ENCODE results near the gene CTU2. TPM values are rescaled to one million over a fixed set of nuclear protein-coding genes. Genes with fewer than 3 reads are reported as not detected.
A peak's percentile ranks its signal among the peaks of the same experiment; 100 is the strongest.

CTU2 gene
- total and polyA plus RNA-seq, 2 of the 4 experiments (the other 2 are of a cell fraction): 12.9 to 18.4 TPM

DNA sequence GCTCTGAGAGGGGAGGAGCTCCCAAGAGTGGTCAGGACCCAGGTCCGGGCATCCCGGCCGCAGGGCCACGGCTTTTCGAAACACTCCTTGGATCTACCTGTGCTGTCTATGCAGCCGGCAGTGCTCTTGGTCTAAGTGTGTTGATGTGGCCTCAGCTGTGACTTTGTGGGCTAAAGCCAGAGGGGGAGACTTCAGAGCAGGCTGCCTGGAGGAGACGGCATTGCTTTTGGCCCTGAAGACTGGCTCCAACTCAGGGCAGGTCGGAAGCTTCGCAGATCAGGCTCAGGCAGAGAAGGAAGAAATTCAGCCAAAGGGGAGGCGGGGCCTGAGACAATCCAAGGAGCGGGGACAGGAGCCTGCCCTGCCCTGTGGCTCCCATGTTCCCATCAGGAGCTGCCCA lies 47.3 kb downstream of the CTU2 start:
- Histone ChIP-seq H2BK5ac (ENCODE audit: low read depth, low read length, poor library complexity, severe bottlenecking) (peak overlapping the region; percentile 12), H4K91ac (ENCODE audit: insufficient read depth, low read depth, low read length) (no peak overlapping the region), H2BK120ac (ENCODE audit: low read depth, low read length) (no peak overlapping the region), H4K20me1 (ENCODE audit: insufficient read depth, low read length) (peaks cover 84% of the 10 kb centered on the region), H3K14ac (replicated peaks; ENCODE audit: low read depth, low read length) (no peak overlapping the region), H2BK15ac (ENCODE audit: low read depth, low read length) (no peak overlapping the region), H3K4me2 (ENCODE audit: low read depth, low read length) (no peak overlapping the region), H2AK5ac (ENCODE audit: low read depth, low read length) (peak overlapping the region; percentile 70; the same call in 1 of the 2 replicates), H3K9ac (ENCODE audit: low read depth, low read length) (no peak overlapping the region), H2AK9ac (replicated peaks; ENCODE audit: low read depth, low read length, poor library complexity) (peak overlapping the region; percentile 79), H3K27ac (ENCODE audit: insufficient read depth, low read length) (no peak overlapping the region), H3K79me1 (ENCODE audit: low read depth in 1 of 2, low read length in 2 of 2) (peaks cover 17 to 80% of the 10 kb centered on the region in 2 experiments), H3K56ac (ENCODE audit: extremely low read depth, insufficient read depth, low read length) (no peak overlapping the region), H3K9me3 (ENCODE audit: control insufficient read depth, insufficient read depth, low read length) (no peaks in the 10 kb centered on the region), H3K27me3 (ENCODE audit: control insufficient read depth, insufficient read depth, low read length) (no peaks in the 10 kb centered on the region), H3K9me1 (ENCODE audit: insufficient read depth, low read length) (peaks cover 19% of the 10 kb centered on the region), H3K36me3 (ENCODE audit: control insufficient read depth, insufficient read depth, low read length) (peaks cover 4% of the 10 kb centered on the region; the same call in 1 of the 2 replicates), H2BK20ac (ENCODE audit: low read depth, low read length) (no peak overlapping the region), H4K5ac (ENCODE audit: low read depth, low read length) (0 out of 2 replicates have a peak overlapping the region, but pooled peaks have one; percentile 15), H3K4me3 (ENCODE audit: insufficient read depth, low read depth, low read length) (no peak overlapping the region), H4K8ac (ENCODE audit: low read depth in 2 of 2, low read length in 2 of 2) (no peak overlapping the region), H3K4me1 (ENCODE audit: control insufficient read depth, insufficient read depth, low read length) (peaks cover 20% of the 10 kb centered on the region), H2AFZ (replicated peaks; ENCODE audit: low read length, poor library complexity) (no peak overlapping the region), H3K18ac (ENCODE audit: low read depth, low read length) (no peak overlapping the region), H3K4ac (ENCODE audit: low read depth, low read length) (no peak overlapping the region), H3K23ac (ENCODE audit: low read depth, low read length) (no peak overlapping the region)
- 96% methylated on average over 4 of the region's 11 CpGs; no CpG with 5 or more reads in 1 of the 2 experiments for WGBS, 2 experiments (ENCODE audit: extremely low coverage in 2 of 2, insufficient read length in 1 of 2)
- ChIA-PET POLR2A (ENCODE audit: unreplicated experiment) (no interaction called here), CTCF (interaction anchor here (1.0 kb wide), 1 partner anchor 16 kb away, joined by 5 read pairs; no protein-coding TSS in a partner anchor)
- intact Hi-C loops (cut with micrococcal nuclease) (no loop called here), in situ Hi-C loops (cut with MboI; ENCODE audit: low sequenced_read_pairs) (no loop called here), dilution Hi-C loops (cut with HindIII; ENCODE audit: low sequenced_read_pairs, unreplicated experiment) (no loop called here)
- TF ChIP-seq SMC3 (IDR thresholded peaks at IDR 0.05; ENCODE audit: low read depth, low read length): no peak
- no peak for TF ChIP-seq MAZ (IDR thresholded peaks at IDR 0.05; ENCODE audit: borderline replicate concordance, low read depth, low read length)
- no TSS peak for BruUV-seq (replicated peaks)
- no peak for DNase-seq
- no peak for ATAC-seq (ENCODE audit: low read depth)

Data from IMR-90 (cell line).